Measurements from ENCODE around the gene LRRC53. TPM values are rescaled to one million over a fixed set of nuclear protein-coding genes. Genes with fewer than 3 reads are reported as not detected.

LRRC53 gene
- total RNA-seq, 1 donor from 2014 or later = 0.07 TPM

GRCh38 chr1:74498901-74499300 lies 13.5 kb downstream of the LRRC53 start:
- TF ChIP-seq CTCF (IDR thresholded peaks at IDR 0.05; ENCODE audit: unreplicated experiment) = no peak
- no peak overlapping the region for H3K27ac Mint-ChIP-seq

GRCh38 chr1:74496669-74497068 lies 15.7 kb downstream of the LRRC53 start:
- no peaks in the 10 kb centered on the region for H3K36me3 Mint-ChIP-seq (ENCODE audit: insufficient read depth)
- no peaks in the 10 kb centered on the region for H3K27me3 Mint-ChIP-seq
- H3K4me1 Mint-ChIP-seq (ENCODE audit: low read depth) = no peaks in the 10 kb centered on the region
- no peak for TF ChIP-seq CTCF (IDR thresholded peaks at IDR 0.05; ENCODE audit: unreplicated experiment)
- H3K4me3 Mint-ChIP-seq (ENCODE audit: low read depth) = no peak overlapping the region
- H3K9me3 Mint-ChIP-seq (ENCODE audit: low read depth) = no peaks in the 10 kb centered on the region
- H3K27ac Mint-ChIP-seq = no peak overlapping the region
- no peak for DNase-seq (ENCODE audit: low spot score, unreplicated experiment)

More at GRCh38 chr1:74498901-74499300, 13.5 kb downstream of the LRRC53 start:
- H3K9me3 Mint-ChIP-seq (ENCODE audit: low read depth) = no peaks in the 10 kb centered on the region
- no peaks in the 10 kb centered on the region for H3K4me1 Mint-ChIP-seq (ENCODE audit: low read depth)
- no peak for DNase-seq (ENCODE audit: low spot score, unreplicated experiment)
- no peak overlapping the region for H3K4me3 Mint-ChIP-seq (ENCODE audit: low read depth)
- no peaks in the 10 kb centered on the region for H3K36me3 Mint-ChIP-seq (ENCODE audit: insufficient read depth)
- H3K27me3 Mint-ChIP-seq = no peaks in the 10 kb centered on the region

- Mint-ChIP-seq H3K27me3 (no peaks in the 10 kb centered on the region), H3K36me3 (ENCODE audit: insufficient read depth) (no peaks in the 10 kb centered on the region), H3K9me3 (ENCODE audit: low read depth) (no peaks in the 10 kb centered on the region), H3K4me1 (ENCODE audit: low read depth) (no peaks in the 10 kb centered on the region), H3K4me3 (ENCODE audit: low read depth) (no peak overlapping the region), H3K27ac (no peak overlapping the region)
- no peak for DNase-seq (ENCODE audit: low spot score, unreplicated experiment)
- no peak for TF ChIP-seq CTCF (IDR thresholded peaks at IDR 0.05; ENCODE audit: unreplicated experiment)
These were observed 26.4 kb downstream of the LRRC53 start for GRCh38 chr1:74486036-74486435.

- Mint-ChIP-seq H3K36me3 (ENCODE audit: insufficient read depth) (no peaks in the 10 kb centered on the region), H3K27ac (no peak overlapping the region), H3K9me3 (ENCODE audit: low read depth) (no peaks in the 10 kb centered on the region), H3K4me1 (ENCODE audit: low read depth) (no peaks in the 10 kb centered on the region), H3K4me3 (ENCODE audit: low read depth) (no peak overlapping the region), H3K27me3 (no peaks in the 10 kb centered on the region)
- no peak for TF ChIP-seq CTCF (IDR thresholded peaks at IDR 0.05; ENCODE audit: unreplicated experiment)
- no peak for DNase-seq (ENCODE audit: low spot score, unreplicated experiment)
These were observed 26.8 kb downstream of the LRRC53 start for GRCh38 chr1:74485622-74486021.

GRCh38 chr1:74481607-74482006 lies 30.8 kb downstream of the LRRC53 start:
- H3K9me3 Mint-ChIP-seq (ENCODE audit: low read depth) = no peaks in the 10 kb centered on the region
- no peak overlapping the region for H3K27ac Mint-ChIP-seq
- TF ChIP-seq CTCF (IDR thresholded peaks at IDR 0.05; ENCODE audit: unreplicated experiment) = no peak
- H3K4me3 Mint-ChIP-seq (ENCODE audit: low read depth) = no peak overlapping the region
- H3K27me3 Mint-ChIP-seq = no peaks in the 10 kb centered on the region
- H3K4me1 Mint-ChIP-seq (ENCODE audit: low read depth) = peaks cover 1% of the 10 kb centered on the region
- no peaks in the 10 kb centered on the region for H3K36me3 Mint-ChIP-seq (ENCODE audit: insufficient read depth)
- DNase-seq (ENCODE audit: low spot score, unreplicated experiment) = no peak
